Measurements from ENCODE around the gene CCSER2. TPM values are rescaled to one million over a fixed set of nuclear protein-coding genes. Genes with fewer than 3 reads are reported as not detected.

Gene CCSER2
- total RNA-seq, 1 experiment from 2014 or later = 28.9 TPM

DNA sequence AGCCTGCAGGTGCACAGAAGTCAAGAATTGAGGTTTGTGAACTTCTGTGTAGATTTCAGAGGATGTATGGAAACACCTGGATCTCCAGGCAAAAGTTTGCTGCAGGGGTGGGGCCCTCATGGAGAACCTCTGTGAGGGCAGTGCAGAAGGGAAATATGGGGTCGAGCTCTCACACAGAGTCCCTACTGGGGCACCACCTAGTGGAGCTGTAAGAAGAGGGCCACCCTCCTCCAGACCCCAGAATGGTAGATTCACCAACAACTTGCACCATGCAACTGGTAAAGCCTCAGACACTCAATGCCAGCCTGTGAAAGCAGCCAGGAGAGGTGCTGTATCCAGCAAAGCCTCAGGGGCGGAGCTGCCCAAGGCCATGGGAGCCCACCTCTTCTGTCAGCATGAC is 205.8 kb downstream of the CCSER2 start:
- H3K27me3 ChIP-seq (ENCODE audit: insufficient read depth, low read length) = no peaks in the 10 kb centered on the region
- no peak overlapping the region for H3K27ac ChIP-seq (ENCODE audit: low read depth, low read length)
- no peaks in the 10 kb centered on the region for H3K36me3 ChIP-seq (ENCODE audit: control insufficient read depth in 1 of 2, insufficient read depth in 2 of 2, low read length in 2 of 2)
- no peaks in the 10 kb centered on the region for H3K9me3 ChIP-seq (ENCODE audit: control insufficient read depth in 1 of 2, insufficient read depth in 1 of 2, low read depth in 1 of 2, low read length in 2 of 2)
- H3K79me2 ChIP-seq (ENCODE audit: insufficient read depth, low read length) = no peaks in the 10 kb centered on the region
- ChIA-PET CTCF (interaction anchor here (0.7 to 7.6 kb wide), 3 partner anchors 104 to 269 kb away, joined by 3 to 268 read pairs (median 9); no protein-coding TSS in a partner anchor), POLR2A (interaction anchor here (1.3 kb wide), 1 partner anchor 161 kb away, joined by 3 read pairs; no protein-coding TSS in a partner anchor), RAD21 (ENCODE audit: low non-redundant PET in 1 of 2, low total read pairs in 2 of 2, uncharacterized antibody in 2 of 2, unreplicated experiment in 2 of 2) (interaction anchor here in 1 of 2 experiments (1.2 kb wide), 1 partner anchor 104 kb away, joined by 3 read pairs; no protein-coding TSS in a partner anchor)
- H3K9ac ChIP-seq (ENCODE audit: low read length) = no peak overlapping the region
- BruUV-seq (replicated peaks) = no TSS peak
- no peak for DNase-seq (ENCODE audit: low read depth, low spot score)
- peaks cover 0 to 9% of the 10 kb centered on the region in 2 experiments; a peak in 1 of 4 replicates for H3K4me1 ChIP-seq (ENCODE audit: control insufficient read depth in 1 of 2, insufficient read depth in 2 of 2, low read length in 2 of 2)
- intact Hi-C loops (cut with micrococcal nuclease) = no loop called here
- no peaks in the 10 kb centered on the region for H4K20me1 ChIP-seq (ENCODE audit: insufficient read depth)
- H2AFZ ChIP-seq (ENCODE audit: low read depth, low read length, poor library complexity, severe bottlenecking) = no peak overlapping the region
- no peak overlapping the region for H3K4me2 ChIP-seq (ENCODE audit: low read length)
- TF ChIP-seq, protein P1, sequence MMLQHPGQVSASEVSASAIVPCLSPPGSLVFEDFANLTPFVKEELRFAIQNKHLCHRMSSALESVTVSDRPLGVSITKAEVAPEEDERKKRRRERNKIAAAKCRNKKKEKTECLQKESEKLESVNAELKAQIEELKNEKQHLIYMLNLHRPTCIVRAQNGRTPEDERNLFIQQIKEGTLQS (IDR thresholded peaks at IDR 0.05) = no peak
- TF ChIP-seq EZH2 (IDR thresholded peaks at IDR 0.05) (no peak), RAD21 (IDR thresholded peaks at IDR 0.05; ENCODE audit: low read depth) (peak; percentile 62), REST (IDR thresholded peaks at IDR 0.05; ENCODE audit: low read depth) (no peak), ELF1 (IDR thresholded peaks at IDR 0.05; ENCODE audit: borderline replicate concordance, low read depth) (no peak), POLR2AphosphoS5 (IDR thresholded peaks at IDR 0.05; ENCODE audit: low read depth, low read length) (no peak), SIN3A (IDR thresholded peaks at IDR 0.05; ENCODE audit: low read depth) (no peak), FOSL1 (IDR thresholded peaks at IDR 0.05; ENCODE audit: low read depth) (no peak), POLR2A (IDR thresholded peaks at IDR 0.05; ENCODE audit: borderline replicate concordance, extremely low read depth, insufficient read depth, insufficient read length) (no peak), CTCF (IDR thresholded peaks at IDR 0.05 in 2 of 3, conservative IDR thresholded peaks at IDR 0.05 in 1 of 3; ENCODE audit: borderline replicate concordance in 1 of 3, insufficient read depth in 1 of 3, low read depth in 2 of 3, low read length in 2 of 3) (peak; percentile 31 to 42 (median 32); a peak in 4 of 6 replicates)
- H3K9me2 ChIP-seq (ENCODE audit: insufficient read depth) = no peaks in the 10 kb centered on the region
- peak; percentile 61 for ATAC-seq
- no peak overlapping the region for H3K4me3 ChIP-seq (replicated peaks in 1 of 2; ENCODE audit: low read depth in 1 of 2, low read length in 2 of 2)
